Colonic mucosa (tissue), 4 donors: ENCODE measurements around the gene WDR36. TPM values are rescaled to one million over a fixed set of nuclear protein-coding genes. Genes with fewer than 3 reads are reported as not detected.

ENCODE experiments used
- DNase-seq: peaks from one replicate; pipeline ENCODE4 v3.0.0-alpha.2; 2020
- H3K27ac ChIP-seq: fragments of 200-600 bp; one replicate; pipeline ENCODE4 v1.8.0; 2021
- H3K27me3 ChIP-seq: fragments of 200-600 bp; one replicate; pipeline ENCODE4 v1.8.0; 2021
- H3K36me3 ChIP-seq: fragments of 200-600 bp; one replicate; pipeline ENCODE4 v1.8.0; 2021
- H3K4me1 ChIP-seq: fragments of 200-600 bp; one replicate; pipeline ENCODE4 v1.8.0; 2021; ENCODE audit warnings: mild to moderate bottlenecking
- H3K4me3 ChIP-seq: fragments of 200-600 bp; one replicate; pipeline ENCODE4 v1.8.0; 2021
- H3K9ac ChIP-seq, 2 donors: one replicate each; pipeline ENCODE4 v1.7.0; 2013; ENCODE audit warnings: control low read depth in 2 of 2, low read depth in 2 of 2, low read length in 2 of 2
- H3K9me3 ChIP-seq: fragments of 200-600 bp; one replicate; pipeline ENCODE4 v1.8.0; 2021
- intact Hi-C: fragments of 100-400 bp; cut with DNase I; formaldehyde crosslinking; loops from one replicate; pipeline ENCODE4 v1.14.1; 2022
- total RNA-seq, 2 donors: library from RNA; stranded (reverse); fragmentation: NEBNext Ultra II Directional in 1 of 2; extraction: Animal tissue kit (Norgen Biotek cat#: 25700) in 1 of 2; gene quantifications; one replicate each; pipeline ENCODE4 v1.2.1, GENCODE V29; 2021
- TF ChIP-seq, protein P1 (sequence below): fragments of 200-600 bp; IDR thresholded peaks from one replicate; pipeline ENCODE4 v1.8.0; 2022; ENCODE audit warnings: antibody characterized with exemption, mild to moderate bottlenecking
- donor health status: healthy.
- donor health status: DM: no; HTN: no; CAD: no.
- donor health status: DM: no; HTN: no; CAD: no.

WDR36 gene
- total RNA-seq, 2 donors from 2014 or later = 14.0 to 19.0 TPM

DNA sequence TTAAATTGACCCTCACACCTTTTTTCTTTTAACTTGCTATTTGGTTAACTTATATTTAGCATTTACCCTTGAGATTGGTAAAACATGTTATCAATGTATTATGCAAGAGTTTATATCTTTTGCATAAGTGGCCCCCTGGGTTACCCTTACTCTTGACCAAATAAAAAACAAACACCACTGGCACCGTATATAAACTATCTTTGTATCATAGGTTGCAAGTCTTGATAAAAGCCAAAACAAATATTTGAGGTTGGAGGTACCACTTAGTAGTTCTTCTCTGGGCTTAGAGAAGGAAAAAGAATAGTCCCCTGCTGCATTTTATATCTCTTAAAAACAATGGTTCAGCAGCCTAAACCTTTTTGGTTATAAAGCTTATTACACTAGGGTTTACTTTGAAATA, 61.3 kb downstream of the WDR36 start:
- H3K9ac ChIP-seq = no peak overlapping the region
- H3K27ac ChIP-seq = no peak overlapping the region
- DNase-seq = no peak
- intact Hi-C loops = no loop called here
- H3K36me3 ChIP-seq = no peaks in the 10 kb centered on the region
- H3K4me1 ChIP-seq = no peaks in the 10 kb centered on the region
- TF ChIP-seq, protein P1, sequence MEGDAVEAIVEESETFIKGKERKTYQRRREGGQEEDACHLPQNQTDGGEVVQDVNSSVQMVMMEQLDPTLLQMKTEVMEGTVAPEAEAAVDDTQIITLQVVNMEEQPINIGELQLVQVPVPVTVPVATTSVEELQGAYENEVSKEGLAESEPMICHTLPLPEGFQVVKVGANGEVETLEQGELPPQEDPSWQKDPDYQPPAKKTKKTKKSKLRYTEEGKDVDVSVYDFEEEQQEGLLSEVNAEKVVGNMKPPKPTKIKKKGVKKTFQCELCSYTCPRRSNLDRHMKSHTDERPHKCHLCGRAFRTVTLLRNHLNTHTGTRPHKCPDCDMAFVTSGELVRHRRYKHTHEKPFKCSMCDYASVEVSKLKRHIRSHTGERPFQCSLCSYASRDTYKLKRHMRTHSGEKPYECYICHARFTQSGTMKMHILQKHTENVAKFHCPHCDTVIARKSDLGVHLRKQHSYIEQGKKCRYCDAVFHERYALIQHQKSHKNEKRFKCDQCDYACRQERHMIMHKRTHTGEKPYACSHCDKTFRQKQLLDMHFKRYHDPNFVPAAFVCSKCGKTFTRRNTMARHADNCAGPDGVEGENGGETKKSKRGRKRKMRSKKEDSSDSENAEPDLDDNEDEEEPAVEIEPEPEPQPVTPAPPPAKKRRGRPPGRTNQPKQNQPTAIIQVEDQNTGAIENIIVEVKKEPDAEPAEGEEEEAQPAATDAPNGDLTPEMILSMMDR = no peak
- H3K4me3 ChIP-seq = no peak overlapping the region
- H3K27me3 ChIP-seq = no peaks in the 10 kb centered on the region
- no peaks in the 10 kb centered on the region for H3K9me3 ChIP-seq

DNA sequence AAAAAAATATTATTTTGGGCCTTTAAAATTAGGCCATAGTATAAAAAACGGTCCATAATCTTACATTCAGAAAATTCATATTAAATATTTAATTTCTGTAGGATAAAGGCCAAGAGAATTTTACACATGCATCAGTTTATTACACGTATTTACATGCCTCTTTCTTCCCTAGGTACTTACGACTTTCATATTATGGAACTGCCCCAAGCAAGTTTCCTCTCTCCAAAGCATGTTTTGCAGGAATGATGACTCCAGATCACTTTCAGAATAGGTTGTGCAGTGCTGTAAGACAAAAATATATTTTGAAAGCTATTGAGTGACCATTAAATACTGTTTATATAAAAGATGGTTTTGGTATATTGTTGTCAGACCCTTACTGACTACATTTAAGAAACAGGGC, 61.8 kb downstream of the WDR36 start:
- H3K4me3 ChIP-seq = no peak overlapping the region
- no peaks in the 10 kb centered on the region for H3K4me1 ChIP-seq
- no peaks in the 10 kb centered on the region for H3K36me3 ChIP-seq
- H3K27ac ChIP-seq = no peak overlapping the region
- no peak overlapping the region for H3K9ac ChIP-seq
- intact Hi-C loops = no loop called here
- H3K9me3 ChIP-seq = no peaks in the 10 kb centered on the region
- TF ChIP-seq, protein P1 = no peak
- no peaks in the 10 kb centered on the region for H3K27me3 ChIP-seq
- no peak for DNase-seq

DNA sequence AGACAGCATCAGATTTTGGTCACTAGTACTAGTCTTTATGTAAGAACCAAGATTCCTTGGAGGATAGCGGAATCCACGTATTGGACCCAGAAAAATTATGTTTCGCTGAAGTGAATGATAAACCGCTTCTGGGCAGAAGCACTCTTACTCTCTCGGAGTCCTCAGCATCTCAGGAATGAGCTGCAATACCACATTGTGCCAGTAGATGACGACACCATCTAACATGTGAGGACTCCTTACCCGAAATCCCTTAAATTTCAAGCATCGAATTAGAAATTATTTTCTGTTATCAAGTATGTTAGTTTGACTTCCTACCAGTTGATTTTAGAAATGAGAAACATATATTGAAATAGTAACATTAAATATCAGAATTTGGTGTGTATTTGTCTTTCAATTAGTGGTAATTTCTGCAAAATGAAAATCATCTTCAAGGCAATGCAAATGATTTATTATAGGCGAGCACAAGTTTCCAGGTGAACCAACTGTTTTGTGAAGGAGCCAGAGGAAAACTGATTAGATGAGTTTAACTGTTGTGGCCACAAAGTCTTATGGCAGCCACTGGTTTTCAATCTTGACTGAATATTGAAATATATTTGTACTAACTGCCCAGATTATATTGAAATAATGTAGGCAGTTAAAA, 66.1 kb downstream of the WDR36 start:
- Histone ChIP-seq H3K9me3 (no peaks in the 10 kb centered on the region), H3K27me3 (no peaks in the 10 kb centered on the region), H3K9ac (no peak overlapping the region), H3K36me3 (no peaks in the 10 kb centered on the region), H3K27ac (no peak overlapping the region), H3K4me3 (no peak overlapping the region), H3K4me1 (no peaks in the 10 kb centered on the region)
- DNase-seq = peak; percentile 77
- TF ChIP-seq, protein P1 = peak; percentile 99
- intact Hi-C loops = loop anchor here (2.0 to 5.0 kb wide), 2 partner anchors 121 to 989 kb away; no protein-coding TSS in a partner anchor

GRCh38 chr5:111159845-111160244, 67.7 kb downstream of the WDR36 start:
- H3K27me3 ChIP-seq = no peaks in the 10 kb centered on the region
- TF ChIP-seq, protein P1 = no peak
- H3K9me3 ChIP-seq = no peaks in the 10 kb centered on the region
- H3K9ac ChIP-seq = no peak overlapping the region
- H3K4me3 ChIP-seq = no peak overlapping the region
- H3K36me3 ChIP-seq = no peaks in the 10 kb centered on the region
- H3K4me1 ChIP-seq = no peaks in the 10 kb centered on the region
- no peak overlapping the region for H3K27ac ChIP-seq
- intact Hi-C loops = loop anchor here (2.0 to 5.0 kb wide), 2 partner anchors 119 to 987 kb away; no protein-coding TSS in a partner anchor
- DNase-seq = no peak

DNA sequence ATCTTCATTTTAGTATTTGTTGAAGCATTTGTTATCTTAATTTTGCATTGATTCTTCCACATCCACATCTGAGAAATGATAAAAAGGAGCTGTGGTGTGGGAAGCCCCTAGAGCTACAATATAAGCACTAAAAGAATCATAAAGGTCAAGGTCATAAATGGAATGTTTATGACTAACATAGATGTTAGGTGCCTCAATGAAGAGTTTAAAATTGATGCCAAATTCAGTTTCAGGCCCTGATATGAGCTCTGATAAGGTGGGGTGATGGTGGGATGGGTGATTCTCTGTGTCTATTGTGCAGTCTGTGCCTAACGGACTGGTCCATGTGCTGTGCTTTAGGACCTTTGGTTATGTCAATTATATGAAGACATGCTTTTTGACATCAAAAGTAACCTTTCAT, 70.9 kb downstream of the WDR36 start:
- TF ChIP-seq, protein P1 = no peak
- no peaks in the 10 kb centered on the region for H3K4me1 ChIP-seq
- no peaks in the 10 kb centered on the region for H3K27me3 ChIP-seq
- no peak overlapping the region for H3K9ac ChIP-seq
- H3K4me3 ChIP-seq = no peak overlapping the region
- intact Hi-C loops = no loop called here
- H3K9me3 ChIP-seq = no peaks in the 10 kb centered on the region
- DNase-seq = no peak
- no peaks in the 10 kb centered on the region for H3K36me3 ChIP-seq
- no peak overlapping the region for H3K27ac ChIP-seq
